Fibroblast of mammary gland (primary cell): ENCODE results near the gene FAM50B.
A peak's percentile ranks its signal among the peaks of the same experiment; 100 is the strongest.

Experiments
- DNase-seq: peaks from one replicate; pipeline ENCODE4 v3.0.0-alpha.2; 2010; ENCODE audit warnings: low read depth
- H3K4me3 ChIP-seq: 2 replicates; pipeline ENCODE4 v1.5.1; 2011; ENCODE audit warnings: low read depth, mild to moderate bottlenecking, low read length, moderate library complexity; ENCODE audit not compliant: control insufficient read depth
- CTCF ChIP-seq: conservative IDR thresholded peaks from 2 replicates; pipeline ENCODE4 v1.5.1; 2011; ENCODE audit warnings: low read depth, low read length, inconsistent platforms; ENCODE audit not compliant: control insufficient read depth, insufficient read depth

The FAM50B gene

GRCh38 chr6:3829285-3829684, 19.9 kb upstream of the FAM50B start:
- no peak for TF ChIP-seq CTCF
- no peak for DNase-seq
- H3K4me3 ChIP-seq = no peak overlapping the region

GRCh38 chr6:3830806-3831205, 18.4 kb upstream of the FAM50B start:
- no peak for TF ChIP-seq CTCF

GRCh38 chr6:3831761-3832530, 17.2 kb upstream of the FAM50B start:
- TF ChIP-seq CTCF = no peak
- no peak overlapping the region for H3K4me3 ChIP-seq
- no peak for DNase-seq

More at GRCh38 chr6:3830806-3831205, 18.4 kb upstream of the FAM50B start:
- H3K4me3 ChIP-seq = no peak overlapping the region
- no peak for DNase-seq

GRCh38 chr6:3835055-3835731, 14.0 kb upstream of the FAM50B start:
- DNase-seq = peak; percentile 89
- H3K4me3 ChIP-seq = no peak overlapping the region
- TF ChIP-seq CTCF = no peak

- no peak for DNase-seq
- no peak for TF ChIP-seq CTCF
- H3K4me3 ChIP-seq = no peak overlapping the region
These were observed 13.4 kb upstream of the FAM50B start for GRCh38 chr6:3835785-3836184.

- DNase-seq = no peak
- H3K4me3 ChIP-seq = no peak overlapping the region
- TF ChIP-seq CTCF = no peak
These were observed 12.6 kb upstream of the FAM50B start for GRCh38 chr6:3836566-3836965.
